GM12801 (cell line): ENCODE results near the gene CUL3.

Source experiments
- CTCF ChIP-seq: IDR thresholded peaks from one replicate; pipeline ENCODE4 v1.5.1; 2011; ENCODE audit warnings: control low read depth; ENCODE audit not compliant: insufficient read length; ENCODE audit errors: extremely low read depth

Gene CUL3

GRCh38 chr2:224444783-224445182 lies 140.4 kb downstream of the CUL3 start:
- no peak for TF ChIP-seq CTCF

- no peak for TF ChIP-seq CTCF
These were observed 141.1 kb downstream of the CUL3 start for GRCh38 chr2:224444021-224444420.

- no peak for TF ChIP-seq CTCF
These were observed 142.8 kb downstream of the CUL3 start for GRCh38 chr2:224442071-224442967.

- no peak for TF ChIP-seq CTCF
These were observed 144.2 kb downstream of the CUL3 start for GRCh38 chr2:224440988-224441387.

GRCh38 chr2:224438726-224439125 lies 146.4 kb downstream of the CUL3 start:
- no peak for TF ChIP-seq CTCF

GRCh38 chr2:224436634-224437033 lies 148.5 kb downstream of the CUL3 start:
- no peak for TF ChIP-seq CTCF

- TF ChIP-seq CTCF: no peak
These were observed 150.5 kb downstream of the CUL3 start for GRCh38 chr2:224434618-224435017.
